Measurements from ENCODE around the gene GSTO2. TPM values are rescaled to one million over a fixed set of nuclear protein-coding genes. Genes with fewer than 3 reads are reported as not detected.
"Not testable (repeated sequence)": the region's sequence is repeated elsewhere in the genome, so short reads cannot be mapped to it uniquely, and the experiment has no call there.

The GSTO2 gene
- total RNA-seq, 1 donor from 2014 or later = 24.0 TPM

DNA sequence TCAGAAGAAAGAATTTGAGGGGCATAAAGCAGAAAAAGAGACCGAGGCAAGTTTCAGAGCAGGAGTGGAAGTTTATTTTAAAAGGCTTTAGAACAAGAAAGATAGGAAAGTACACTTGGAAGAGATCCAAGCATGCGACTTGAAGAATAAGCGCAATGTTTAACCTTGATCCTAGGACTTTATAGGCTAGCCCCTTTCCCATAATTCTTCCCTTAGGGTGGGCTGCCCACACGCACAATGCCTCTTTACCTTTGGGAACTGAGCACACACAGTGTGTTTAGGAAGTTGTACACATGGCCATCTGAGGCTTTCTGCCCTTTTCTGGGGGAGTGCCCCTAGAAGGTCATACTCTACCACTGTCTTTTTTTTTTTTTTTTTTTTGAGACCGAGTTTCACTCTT is 25.5 kb upstream of the GSTO2 start:
- Histone ChIP-seq H3K36me3 (ENCODE audit: control insufficient read depth, insufficient read depth, low read length) (no peaks in the 10 kb centered on the region), H3K4me3 (ENCODE audit: low read depth, low read length) (no peak overlapping the region)
- TF ChIP-seq, protein P1, sequence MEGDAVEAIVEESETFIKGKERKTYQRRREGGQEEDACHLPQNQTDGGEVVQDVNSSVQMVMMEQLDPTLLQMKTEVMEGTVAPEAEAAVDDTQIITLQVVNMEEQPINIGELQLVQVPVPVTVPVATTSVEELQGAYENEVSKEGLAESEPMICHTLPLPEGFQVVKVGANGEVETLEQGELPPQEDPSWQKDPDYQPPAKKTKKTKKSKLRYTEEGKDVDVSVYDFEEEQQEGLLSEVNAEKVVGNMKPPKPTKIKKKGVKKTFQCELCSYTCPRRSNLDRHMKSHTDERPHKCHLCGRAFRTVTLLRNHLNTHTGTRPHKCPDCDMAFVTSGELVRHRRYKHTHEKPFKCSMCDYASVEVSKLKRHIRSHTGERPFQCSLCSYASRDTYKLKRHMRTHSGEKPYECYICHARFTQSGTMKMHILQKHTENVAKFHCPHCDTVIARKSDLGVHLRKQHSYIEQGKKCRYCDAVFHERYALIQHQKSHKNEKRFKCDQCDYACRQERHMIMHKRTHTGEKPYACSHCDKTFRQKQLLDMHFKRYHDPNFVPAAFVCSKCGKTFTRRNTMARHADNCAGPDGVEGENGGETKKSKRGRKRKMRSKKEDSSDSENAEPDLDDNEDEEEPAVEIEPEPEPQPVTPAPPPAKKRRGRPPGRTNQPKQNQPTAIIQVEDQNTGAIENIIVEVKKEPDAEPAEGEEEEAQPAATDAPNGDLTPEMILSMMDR (IDR thresholded peaks at IDR 0.05; ENCODE audit: insufficient read depth, low read length, poor library complexity, severe bottlenecking) = no peak

DNA sequence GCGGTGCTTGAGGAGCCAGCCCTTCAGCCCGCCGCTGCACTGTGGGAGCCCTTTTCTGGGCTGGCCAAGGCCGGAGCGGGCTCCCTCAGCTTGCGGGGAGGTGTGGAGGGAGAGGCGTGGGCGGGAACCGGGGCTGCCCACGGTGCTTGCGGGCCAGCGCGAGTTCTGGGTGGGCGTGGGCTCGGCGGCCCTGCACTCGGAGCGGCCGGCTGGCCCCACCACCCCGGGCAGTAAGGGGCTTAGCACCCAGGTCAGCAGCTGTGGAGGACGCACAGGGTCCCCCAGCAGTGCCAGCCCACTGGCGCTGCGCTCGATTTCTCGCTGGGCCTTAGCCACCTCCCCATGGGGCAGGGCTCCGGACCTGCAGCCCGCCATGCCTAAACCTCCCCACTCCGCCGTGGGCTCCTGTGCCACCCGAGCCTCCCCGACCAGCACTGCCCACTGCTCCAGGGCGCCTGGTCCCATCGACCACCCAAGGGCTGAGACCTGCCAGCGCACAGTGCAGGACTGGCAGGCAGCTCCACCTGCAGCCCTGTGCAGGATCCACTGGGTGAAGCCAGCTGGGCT is 23.8 kb upstream of the GSTO2 start:
- no peak overlapping the region for H3K4me3 ChIP-seq (ENCODE audit: low read depth, low read length)
- TF ChIP-seq, protein P1 (IDR thresholded peaks at IDR 0.05; ENCODE audit: insufficient read depth, low read length, poor library complexity, severe bottlenecking) = no peak
- H3K36me3 ChIP-seq (ENCODE audit: control insufficient read depth, insufficient read depth, low read length) = no peaks in the 10 kb centered on the region
- H3K27me3 ChIP-seq (ENCODE audit: control insufficient read depth, insufficient read depth, low read length) = no peaks in the 10 kb centered on the region
- DNase-seq (ENCODE audit: low read depth) = no peak

More for the DNA sequence above, 25.5 kb upstream of the GSTO2 start:
- no peak for DNase-seq (ENCODE audit: low read depth)
- H3K27me3 ChIP-seq (ENCODE audit: control insufficient read depth, insufficient read depth, low read length) = no peaks in the 10 kb centered on the region

DNA sequence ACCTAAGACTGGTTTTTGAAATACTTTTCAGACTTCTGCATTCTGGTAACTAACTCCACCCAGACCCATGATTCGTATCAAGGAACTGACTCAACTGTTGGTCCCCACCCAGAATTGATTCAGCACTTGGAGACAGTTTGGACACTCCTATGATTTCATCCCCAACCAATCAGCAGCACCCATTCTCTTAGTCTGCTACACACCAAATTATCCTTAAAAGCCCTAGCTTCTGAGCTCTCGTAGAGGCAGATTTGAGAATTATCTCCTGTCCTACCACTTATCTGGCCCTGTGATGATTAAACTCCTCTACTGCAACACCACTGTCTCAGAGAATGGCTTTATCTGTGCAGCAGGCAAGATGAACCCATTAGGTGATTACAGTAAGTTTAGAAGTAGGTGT is 22.0 kb upstream of the GSTO2 start:
- no peaks in the 10 kb centered on the region for H3K27me3 ChIP-seq (ENCODE audit: control insufficient read depth, insufficient read depth, low read length)
- no peaks in the 10 kb centered on the region for H3K36me3 ChIP-seq (ENCODE audit: control insufficient read depth, insufficient read depth, low read length)
- H3K4me3 ChIP-seq (ENCODE audit: low read depth, low read length) = no peak overlapping the region
- TF ChIP-seq, protein P1 (IDR thresholded peaks at IDR 0.05; ENCODE audit: insufficient read depth, low read length, poor library complexity, severe bottlenecking) = no peak
- no peak for DNase-seq (ENCODE audit: low read depth)

DNA sequence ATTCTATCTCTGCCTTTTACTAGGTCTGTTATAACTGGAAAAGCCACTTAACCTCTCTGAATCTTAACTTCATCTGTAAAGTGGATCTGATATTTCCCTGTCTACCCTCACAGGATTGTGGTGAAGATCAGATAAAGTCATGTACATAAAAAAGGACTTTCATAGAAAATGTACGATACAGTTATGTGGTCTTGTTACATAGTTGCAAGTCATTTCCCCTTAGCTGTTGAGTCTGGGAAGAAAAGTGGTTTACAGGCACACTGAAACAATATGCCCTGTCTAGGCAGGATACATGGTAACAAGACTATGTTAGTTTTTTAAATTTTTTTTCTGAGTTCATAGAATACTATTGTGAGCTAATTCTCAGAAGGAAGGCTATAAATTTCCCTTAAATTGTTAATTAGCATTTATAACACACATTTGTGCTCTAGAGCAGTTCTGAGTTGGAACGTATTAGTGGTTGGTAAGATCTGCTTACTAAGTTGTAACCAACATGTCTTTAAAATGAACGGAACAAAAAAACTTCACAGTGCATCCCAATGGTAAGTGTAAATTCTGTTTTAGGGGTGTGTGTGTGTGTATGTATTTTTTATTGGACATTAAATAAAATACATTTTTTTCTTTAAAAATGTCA is 21.4 kb upstream of the GSTO2 start:
- Histone ChIP-seq H3K4me3 (ENCODE audit: low read depth, low read length) (no peak overlapping the region), H3K27me3 (ENCODE audit: control insufficient read depth, insufficient read depth, low read length) (no peaks in the 10 kb centered on the region), H3K36me3 (ENCODE audit: control insufficient read depth, insufficient read depth, low read length) (no peaks in the 10 kb centered on the region)
- DNase-seq (ENCODE audit: low read depth) = no peak
- TF ChIP-seq, protein P1 (IDR thresholded peaks at IDR 0.05; ENCODE audit: insufficient read depth, low read length, poor library complexity, severe bottlenecking) = no peak

DNA sequence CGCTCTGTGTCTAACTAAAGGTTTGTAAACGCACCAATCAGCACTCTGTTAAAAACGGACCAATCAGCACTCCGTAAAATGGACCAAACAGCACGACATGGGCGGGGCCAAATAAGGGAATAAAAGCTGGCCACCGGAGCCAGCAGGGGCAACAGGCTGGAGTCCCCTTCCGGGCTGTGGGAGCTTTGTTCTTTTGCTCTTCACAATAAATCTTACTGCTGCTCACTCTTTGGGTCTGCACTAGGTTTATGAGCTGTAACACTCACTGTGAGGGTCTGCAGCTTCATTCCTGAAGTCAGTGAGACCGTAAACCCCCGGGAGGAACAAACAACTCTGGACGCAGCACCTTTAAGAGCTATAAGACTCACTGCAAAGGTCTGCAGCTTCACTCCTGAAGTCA is 20.1 kb upstream of the GSTO2 start:
- H3K36me3 ChIP-seq (ENCODE audit: control insufficient read depth, insufficient read depth, low read length); H3K27me3 ChIP-seq (ENCODE audit: control insufficient read depth, insufficient read depth, low read length); H3K4me3 ChIP-seq (ENCODE audit: low read depth, low read length); DNase-seq (ENCODE audit: low read depth): not testable (repeated sequence)

DNA sequence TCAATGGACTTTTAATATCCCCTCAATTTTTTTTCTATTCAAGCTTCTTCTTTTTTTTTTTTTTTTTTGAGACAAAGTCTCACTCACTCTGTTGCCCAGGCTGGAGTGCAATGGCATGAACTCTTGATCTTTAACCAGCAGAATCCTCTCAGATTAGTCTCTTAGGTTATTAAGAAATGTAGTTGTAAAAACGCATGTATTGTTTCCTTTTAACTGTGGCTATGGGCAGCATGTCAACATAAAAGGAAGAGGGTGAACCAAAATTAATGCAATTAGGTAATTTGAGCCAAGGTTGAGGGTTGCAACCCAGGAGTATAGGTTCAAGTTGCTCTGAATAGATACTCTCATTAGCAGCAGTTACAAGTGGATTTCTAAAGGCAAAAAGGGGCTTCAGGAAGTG is 18.6 kb upstream of the GSTO2 start:
- TF ChIP-seq, protein P1 (IDR thresholded peaks at IDR 0.05; ENCODE audit: insufficient read depth, low read length, poor library complexity, severe bottlenecking) = no peak
- H3K27me3 ChIP-seq (ENCODE audit: control insufficient read depth, insufficient read depth, low read length) = no peaks in the 10 kb centered on the region
- no peak for DNase-seq (ENCODE audit: low read depth)
- no peak overlapping the region for H3K4me3 ChIP-seq (ENCODE audit: low read depth, low read length)
- H3K36me3 ChIP-seq (ENCODE audit: control insufficient read depth, insufficient read depth, low read length) = no peaks in the 10 kb centered on the region
